WTC11 (cell line): ENCODE data around the gene EIF1AD. TPM values are rescaled to one million over a fixed set of nuclear protein-coding genes. Genes with fewer than 3 reads are reported as not detected.

ENCODE experiments used
- ATAC-seq: fragments of 200-7000 bp; cut with Tn5 transposase; 2 replicates; pipeline ENCODE4 v1.10.0; 2021; ENCODE audit warnings: mild to moderate bottlenecking, moderate library complexity
- CTCF ChIA-PET: fragments of 300-600 bp; sonication (Branson Sonifier 250); formaldehyde crosslinking; loops from one replicate; lab custom pipeline; 2021; ENCODE audit warnings: antibody characterized with exemption; lab: Charles Lee
- POLR2A ChIA-PET: fragments of 350-600 bp; sonication (Branson Sonifier 250); formaldehyde crosslinking; loops from one replicate; lab custom pipeline; 2021; ENCODE audit warnings: antibody characterized with exemption; lab: Charles Lee
- DNase-seq: peaks from one replicate; pipeline ENCODE4 v3.0.0; 2021; ENCODE audit warnings: low spot score
- H3K27ac Mint-ChIP-seq: 2 replicates; pipeline ENCODE4 v1.8.0; 2021; ENCODE audit warnings: mixed read lengths
- H3K27me3 Mint-ChIP-seq: 2 replicates; pipeline ENCODE4 v1.8.0; 2021; ENCODE audit warnings: low read depth, mild to moderate bottlenecking, moderate library complexity, mixed read lengths
- H3K36me3 Mint-ChIP-seq: 2 replicates; pipeline ENCODE4 v1.8.0; 2021; ENCODE audit warnings: mixed read lengths
- H3K4me1 Mint-ChIP-seq: 2 replicates; pipeline ENCODE4 v1.8.0; 2022; ENCODE audit warnings: mixed read lengths
- H3K4me3 Mint-ChIP-seq: 2 replicates; pipeline ENCODE4 v1.8.0; 2021; ENCODE audit warnings: mild to moderate bottlenecking, moderate library complexity, mixed read lengths
- H3K9me3 Mint-ChIP-seq: 2 replicates; pipeline ENCODE4 v1.8.0; 2021; ENCODE audit warnings: mixed read lengths
- ARID4B ChIP-seq: sonication (generic); formaldehyde crosslinking; IDR thresholded peaks from 2 replicates; pipeline ENCODE4 v1.8.0; 2023; ENCODE audit warnings: missing genetic modification reagents, mild to moderate bottlenecking, borderline replicate concordance
- ATF1 ChIP-seq: sonication (generic); formaldehyde crosslinking; IDR thresholded peaks from 2 replicates; pipeline ENCODE4 v1.8.1; 2023; ENCODE audit warnings: mild to moderate bottlenecking, moderate library complexity, missing genetic modification reagents
- E2F1 ChIP-seq: sonication (generic); formaldehyde crosslinking; IDR thresholded peaks from 2 replicates; pipeline ENCODE4 v1.8.0; 2022; ENCODE audit warnings: mild to moderate bottlenecking, missing genetic modification reagents
- E2F4 ChIP-seq: sonication (generic); formaldehyde crosslinking; IDR thresholded peaks from 2 replicates; pipeline ENCODE4 v1.8.1; 2022; ENCODE audit warnings: low read depth, mild to moderate bottlenecking, moderate library complexity, missing genetic modification reagents, borderline replicate concordance
- EMX1 ChIP-seq: fragments of 250-450 bp; sonication (Bioruptor Pico); IDR thresholded peaks from 2 replicates; pipeline ENCODE4 v1.8.0; 2021; ENCODE audit warnings: mild to moderate bottlenecking
- ETV6 ChIP-seq: sonication (generic); formaldehyde crosslinking; IDR thresholded peaks from 2 replicates; pipeline ENCODE4 v1.8.1; 2022; ENCODE audit warnings: mild to moderate bottlenecking, missing genetic modification reagents
- GABPB1 ChIP-seq: sonication (generic); formaldehyde crosslinking; IDR thresholded peaks from 2 replicates; pipeline ENCODE4 v1.8.1; 2023; ENCODE audit warnings: mild to moderate bottlenecking, missing genetic modification reagents
- IRF1 ChIP-seq: sonication (generic); formaldehyde crosslinking; IDR thresholded peaks from 2 replicates; pipeline ENCODE4 v1.8.0; 2023; ENCODE audit warnings: missing genetic modification reagents
- JUN ChIP-seq: sonication (generic); formaldehyde crosslinking; IDR thresholded peaks from 2 replicates; pipeline ENCODE4 v1.8.0; 2023; ENCODE audit warnings: mild to moderate bottlenecking, missing genetic modification reagents
- MYBL2 ChIP-seq: sonication (generic); formaldehyde crosslinking; IDR thresholded peaks from 2 replicates; pipeline ENCODE4 v1.8.1; 2023; ENCODE audit warnings: mild to moderate bottlenecking, moderate library complexity, missing genetic modification reagents
- NFYB ChIP-seq: sonication (generic); formaldehyde crosslinking; conservative IDR thresholded peaks from 2 replicates; pipeline ENCODE4 v1.8.0; 2022; ENCODE audit warnings: low read depth, missing genetic modification reagents
- NR3C1 ChIP-seq: sonication (generic); formaldehyde crosslinking; conservative IDR thresholded peaks from 2 replicates; pipeline ENCODE4 v1.8.1; 2023; ENCODE audit warnings: low read depth, mild to moderate bottlenecking, missing genetic modification reagents
- SP1 ChIP-seq: sonication (generic); formaldehyde crosslinking; conservative IDR thresholded peaks from 2 replicates; pipeline ENCODE4 v1.8.1; 2022; ENCODE audit warnings: missing genetic modification reagents
- STAT6 ChIP-seq: sonication (generic); formaldehyde crosslinking; conservative IDR thresholded peaks from 2 replicates; pipeline ENCODE4 v1.8.1; 2023; ENCODE audit warnings: mild to moderate bottlenecking, low read depth, missing genetic modification reagents, moderate library complexity
- TCF7 ChIP-seq: sonication (generic); formaldehyde crosslinking; IDR thresholded peaks from 2 replicates; pipeline ENCODE4 v1.8.0; 2022; ENCODE audit warnings: mild to moderate bottlenecking, low read depth, missing genetic modification reagents, moderate library complexity
- TEAD1 ChIP-seq: sonication (generic); formaldehyde crosslinking; IDR thresholded peaks from 2 replicates; pipeline ENCODE4 v1.8.0; 2022; ENCODE audit warnings: mild to moderate bottlenecking, missing genetic modification reagents
- TP53 ChIP-seq: sonication (generic); formaldehyde crosslinking; IDR thresholded peaks from 2 replicates; pipeline ENCODE4 v1.8.1; 2023; ENCODE audit warnings: mild to moderate bottlenecking, missing genetic modification reagents
- ZNF232 ChIP-seq: sonication (generic); formaldehyde crosslinking; IDR thresholded peaks from 2 replicates; pipeline ENCODE4 v1.8.0; 2022; ENCODE audit warnings: mild to moderate bottlenecking, missing genetic modification reagents
- ZNF423 ChIP-seq: fragments of 250-450 bp; sonication (Bioruptor Pico); IDR thresholded peaks from 2 replicates; pipeline ENCODE4 v2.1.2; 2022; ENCODE audit warnings: mild to moderate bottlenecking, moderate library complexity
- ZNF512 ChIP-seq: sonication (generic); formaldehyde crosslinking; IDR thresholded peaks from 2 replicates; pipeline ENCODE4 v1.8.1; 2022; ENCODE audit warnings: missing genetic modification reagents, borderline replicate concordance
- ZSCAN18 ChIP-seq: fragments of 250-450 bp; sonication (Bioruptor Pico); IDR thresholded peaks from 2 replicates; pipeline ENCODE4 v2.1.2; 2022; ENCODE audit warnings: mild to moderate bottlenecking, moderate library complexity
- total RNA-seq: library from RNA; stranded (reverse); gene quantifications from 3 replicates; pipeline ENCODE4 v1.2.3, GENCODE V29; 2021

EIF1AD gene
- total RNA-seq, 1 experiment from 2014 or later = 37.6 TPM

GRCh38 chr11:65958291-65958690 is 43.7 kb downstream of the EIF1AD start:
- ATAC-seq (no peak), DNase-seq (no peak)
- ChIA-PET POLR2A (no interaction called here), CTCF (interaction anchor here (0.6 to 2.3 kb wide), 7 partner anchors 11 to 106 kb away, joined by 3 to 10 read pairs (median 5); no protein-coding TSS in a partner anchor)
- H3K27ac Mint-ChIP-seq = peak overlapping the region; percentile 76; the same call in 1 of the 2 replicates
- no peak for TF ChIP-seq ATF1 (CRISPR knock-in tag)
- no peak for TF ChIP-seq ARID4B (CRISPR knock-in tag)
- TF ChIP-seq GABPB1 = no peak
- no peak for TF ChIP-seq SP1
- H3K4me1 Mint-ChIP-seq = peaks cover 21% of the 10 kb centered on the region
- no peak overlapping the region for H3K4me3 Mint-ChIP-seq
- H3K36me3 Mint-ChIP-seq = no peaks in the 10 kb centered on the region
- H3K27me3 Mint-ChIP-seq = peaks cover 3% of the 10 kb centered on the region; the same call in 1 of the 2 replicates
- H3K9me3 Mint-ChIP-seq = no peaks in the 10 kb centered on the region

- Mint-ChIP-seq H3K27me3 (peaks cover 3% of the 10 kb centered on the region; the same call in 1 of the 2 replicates), H3K4me3 (no peak overlapping the region), H3K4me1 (peaks cover 10% of the 10 kb centered on the region), H3K36me3 (no peaks in the 10 kb centered on the region), H3K9me3 (no peaks in the 10 kb centered on the region), H3K27ac (peak overlapping the region; percentile 53; the same call in 1 of the 2 replicates)
- no peak for DNase-seq
- CTCF ChIA-PET = interaction anchor here (0.6 to 2.2 kb wide), 6 partner anchors 64 to 727 kb away, joined by 3 to 9 read pairs (median 4); partner anchors contain the start of genes CCDC85B and FIBP
- POLR2A ChIA-PET = interaction anchor here (1.2 kb wide), 1 partner anchor 9 kb away, joined by 4 read pairs; no protein-coding TSS in a partner anchor
- no peak for ATAC-seq
- no peak for TF ChIP-seq IRF1 (CRISPR knock-in tag)
- TF ChIP-seq NFYB = no peak
- TF ChIP-seq ETV6 = no peak
- TF ChIP-seq NR3C1 = no peak
- no peak for TF ChIP-seq EMX1 (CRISPR knock-in tag)
- no peak for TF ChIP-seq TEAD1 (CRISPR knock-in tag)
- no peak for TF ChIP-seq E2F4 (CRISPR knock-in tag)
- no peak for TF ChIP-seq JUN
- no peak for TF ChIP-seq STAT6 (CRISPR knock-in tag)
- TF ChIP-seq TCF7 (CRISPR knock-in tag) = no peak
- TF ChIP-seq TP53 (CRISPR knock-in tag) = no peak
- TF ChIP-seq MYBL2 = no peak
- no peak for TF ChIP-seq E2F1
- no peak for TF ChIP-seq ZSCAN18 (CRISPR knock-in tag)
- no peak for TF ChIP-seq ZNF423 (CRISPR knock-in tag)
- no peak for TF ChIP-seq ZNF232 (CRISPR knock-in tag)
- TF ChIP-seq ZNF512 (CRISPR knock-in tag) = no peak
Measured at GRCh38 chr11:65954771-65955170, 47.2 kb downstream of the EIF1AD start.
